ENCODE data around the gene SPEM2.

GRCh38 chr17:7435676-7436555 is 10.5 kb downstream of the SPEM2 start:
- TF ChIP-seq EZH2 (IDR thresholded peaks at IDR 0.05): no peak
- peak; percentile 9; the same call in 1 of the 2 replicates for TF ChIP-seq POLR2AphosphoS5 (IDR thresholded peaks at IDR 0.05; ENCODE audit: borderline replicate concordance, low read depth, low read length)

All from SK-N-MC (cell line).